Choroid plexus epithelial cell (primary cell): ENCODE data around the gene TWF2.

Experiments
- DNase-seq: peaks from one replicate; pipeline ENCODE4 v3.0.0-alpha.2; 2010; ENCODE audit warnings: low read depth
- H3K4me3 ChIP-seq: 2 replicates; pipeline ENCODE4 v1.5.1; 2011; ENCODE audit warnings: low read depth, mild to moderate bottlenecking, control low read depth, low read length, moderate library complexity
- TF ChIP-seq, protein P1 (sequence below): conservative IDR thresholded peaks from 2 replicates; pipeline ENCODE4 v1.5.1; 2011; ENCODE audit warnings: low read depth, mild to moderate bottlenecking, control low read depth, inconsistent platforms, low read length, moderate library complexity

Gene TWF2

GRCh38 chr3:52231502-52232278 lies 7.3 kb downstream of the TWF2 start:
- TF ChIP-seq, protein P1, sequence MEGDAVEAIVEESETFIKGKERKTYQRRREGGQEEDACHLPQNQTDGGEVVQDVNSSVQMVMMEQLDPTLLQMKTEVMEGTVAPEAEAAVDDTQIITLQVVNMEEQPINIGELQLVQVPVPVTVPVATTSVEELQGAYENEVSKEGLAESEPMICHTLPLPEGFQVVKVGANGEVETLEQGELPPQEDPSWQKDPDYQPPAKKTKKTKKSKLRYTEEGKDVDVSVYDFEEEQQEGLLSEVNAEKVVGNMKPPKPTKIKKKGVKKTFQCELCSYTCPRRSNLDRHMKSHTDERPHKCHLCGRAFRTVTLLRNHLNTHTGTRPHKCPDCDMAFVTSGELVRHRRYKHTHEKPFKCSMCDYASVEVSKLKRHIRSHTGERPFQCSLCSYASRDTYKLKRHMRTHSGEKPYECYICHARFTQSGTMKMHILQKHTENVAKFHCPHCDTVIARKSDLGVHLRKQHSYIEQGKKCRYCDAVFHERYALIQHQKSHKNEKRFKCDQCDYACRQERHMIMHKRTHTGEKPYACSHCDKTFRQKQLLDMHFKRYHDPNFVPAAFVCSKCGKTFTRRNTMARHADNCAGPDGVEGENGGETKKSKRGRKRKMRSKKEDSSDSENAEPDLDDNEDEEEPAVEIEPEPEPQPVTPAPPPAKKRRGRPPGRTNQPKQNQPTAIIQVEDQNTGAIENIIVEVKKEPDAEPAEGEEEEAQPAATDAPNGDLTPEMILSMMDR = peak; percentile 84
- DNase-seq = peak; percentile 49
- H3K4me3 ChIP-seq = no peak overlapping the region

DNA sequence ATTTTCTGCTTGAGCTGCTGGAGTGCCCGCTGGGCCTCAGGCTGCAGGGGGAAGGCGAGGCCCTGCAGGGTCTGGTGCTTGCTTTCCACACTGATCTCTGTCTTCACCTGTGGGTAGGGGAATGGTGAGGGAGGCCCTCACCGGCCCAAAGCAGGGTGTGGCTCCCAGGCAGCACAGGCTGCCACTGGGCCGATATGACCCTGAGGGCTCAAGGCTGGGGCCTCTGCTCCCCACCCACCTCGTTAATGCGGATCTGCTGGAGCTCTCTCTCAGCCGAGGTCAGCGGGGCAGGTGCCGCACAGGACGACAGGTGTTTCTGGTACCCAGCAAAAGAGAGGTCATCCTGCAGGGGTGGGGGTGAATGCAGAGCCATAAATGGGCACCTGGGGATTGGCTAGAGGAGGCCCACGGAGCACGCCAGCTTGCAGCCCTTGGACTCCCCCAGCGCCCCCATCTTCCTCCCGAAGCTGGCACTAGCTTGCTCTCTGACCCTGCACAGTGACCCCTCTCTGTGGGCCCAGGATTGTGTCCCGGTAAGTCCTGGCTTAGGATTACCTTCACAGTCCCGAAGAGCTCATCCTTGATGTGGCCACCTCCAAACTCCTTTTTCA lies 8.0 kb downstream of the TWF2 start:
- no peak for DNase-seq
- TF ChIP-seq, protein P1 = no peak
- H3K4me3 ChIP-seq = no peak overlapping the region

DNA sequence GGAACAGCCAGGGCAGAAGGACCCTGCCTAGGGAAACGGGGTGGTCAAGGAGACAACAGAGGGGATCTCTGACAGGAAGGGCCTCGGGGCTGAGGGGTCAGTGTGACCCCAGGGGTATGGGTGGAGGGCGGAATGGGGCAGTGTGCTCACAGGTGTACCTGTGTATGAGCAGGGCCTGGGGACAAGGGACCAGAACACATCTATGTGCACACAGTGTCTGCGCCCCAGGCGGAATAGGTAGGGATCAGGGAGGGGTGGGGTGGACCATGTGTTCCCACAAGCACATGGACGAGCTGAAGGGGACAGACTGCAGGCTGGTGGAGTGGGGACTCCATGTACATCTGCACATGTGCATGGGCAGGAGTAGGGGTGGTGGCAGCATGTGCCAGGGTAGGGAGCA lies 8.5 kb downstream of the TWF2 start:
- H3K4me3 ChIP-seq = no peak overlapping the region
- no peak for DNase-seq
- TF ChIP-seq, protein P1 = no peak

GRCh38 chr3:52229656-52230055 lies 9.3 kb downstream of the TWF2 start:
- TF ChIP-seq, protein P1 = no peak
- no peak for DNase-seq
- no peak overlapping the region for H3K4me3 ChIP-seq

DNA sequence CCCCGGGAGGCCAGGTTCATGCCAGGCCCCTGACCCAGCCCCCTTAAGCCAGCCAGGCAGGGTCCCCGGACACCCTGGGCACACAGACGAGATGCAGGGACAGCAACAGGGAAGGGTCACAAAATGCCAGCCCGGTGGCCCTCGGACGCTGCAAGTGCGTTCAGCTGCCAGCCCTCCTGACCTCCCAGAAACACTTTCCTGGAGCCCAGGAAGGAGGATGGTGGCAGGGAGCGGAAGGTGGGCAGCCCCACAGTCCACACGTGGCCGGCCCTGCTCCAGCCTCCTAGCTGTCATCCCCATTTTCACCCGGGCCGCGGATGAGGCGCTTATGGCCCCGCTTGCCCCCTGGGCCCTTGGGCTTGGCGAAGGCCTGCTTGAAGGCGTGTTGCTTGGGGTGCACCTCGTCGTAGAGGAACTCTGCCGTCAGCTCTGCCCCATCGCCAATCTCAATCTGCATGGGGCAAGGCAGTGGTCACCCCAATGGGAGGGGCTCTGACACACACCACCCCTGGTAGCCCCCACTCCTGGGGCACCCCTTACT lies 10.1 kb downstream of the TWF2 start:
- no peak overlapping the region for H3K4me3 ChIP-seq
- no peak for DNase-seq
- TF ChIP-seq, protein P1 = no peak

GRCh38 chr3:52228266-52228665 lies 10.7 kb downstream of the TWF2 start:
- no peak for DNase-seq
- H3K4me3 ChIP-seq = no peak overlapping the region
- TF ChIP-seq, protein P1 = no peak
